ENCODE data around the gene TNFRSF13B.
"Not testable (repeated sequence)": the region's sequence is repeated elsewhere in the genome, so short reads cannot be mapped to it uniquely, and the experiment has no call there.

Gene TNFRSF13B

DNA sequence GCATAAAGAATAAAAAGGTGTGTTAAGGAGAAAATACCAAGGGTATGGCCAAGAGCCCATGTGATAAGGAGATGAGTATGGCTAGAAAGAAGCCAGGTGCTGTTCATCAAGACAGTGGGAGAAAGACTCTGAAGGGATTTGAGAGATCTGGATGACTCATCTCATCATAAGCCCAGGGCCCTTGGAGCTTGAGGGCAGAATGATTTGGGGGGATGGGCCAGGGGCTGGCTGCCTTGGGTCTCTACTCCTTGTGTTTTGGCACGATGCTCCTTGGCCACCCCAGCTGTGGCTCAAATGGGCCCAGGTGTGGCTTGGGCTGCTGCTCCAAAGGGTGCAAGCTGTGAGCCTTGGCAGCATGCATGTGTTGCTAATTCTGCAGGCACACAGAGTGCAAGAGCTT, 14.5 kb upstream of the TNFRSF13B start:
- no peak for DNase-seq

DNA sequence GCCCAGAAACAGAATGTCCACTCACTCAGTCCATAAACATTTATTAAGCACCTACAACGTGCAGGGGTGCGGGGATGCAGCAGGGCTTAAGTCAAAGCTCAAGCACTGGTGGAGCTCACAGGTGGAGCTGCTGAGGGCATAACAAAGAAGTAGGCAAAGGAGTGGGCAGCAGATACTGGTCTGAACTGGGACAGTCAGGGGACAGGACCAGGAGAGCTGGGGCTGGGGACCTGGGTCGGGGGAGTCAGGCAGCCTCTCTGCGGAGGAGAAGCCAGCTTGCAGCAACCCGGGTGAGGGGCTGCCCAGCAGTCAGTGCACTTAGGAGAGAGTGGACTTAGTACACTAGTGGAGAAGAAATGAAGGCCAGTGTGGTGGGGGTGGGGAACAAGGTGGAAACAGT, 10.0 kb upstream of the TNFRSF13B start:
- no peak for DNase-seq

DNA sequence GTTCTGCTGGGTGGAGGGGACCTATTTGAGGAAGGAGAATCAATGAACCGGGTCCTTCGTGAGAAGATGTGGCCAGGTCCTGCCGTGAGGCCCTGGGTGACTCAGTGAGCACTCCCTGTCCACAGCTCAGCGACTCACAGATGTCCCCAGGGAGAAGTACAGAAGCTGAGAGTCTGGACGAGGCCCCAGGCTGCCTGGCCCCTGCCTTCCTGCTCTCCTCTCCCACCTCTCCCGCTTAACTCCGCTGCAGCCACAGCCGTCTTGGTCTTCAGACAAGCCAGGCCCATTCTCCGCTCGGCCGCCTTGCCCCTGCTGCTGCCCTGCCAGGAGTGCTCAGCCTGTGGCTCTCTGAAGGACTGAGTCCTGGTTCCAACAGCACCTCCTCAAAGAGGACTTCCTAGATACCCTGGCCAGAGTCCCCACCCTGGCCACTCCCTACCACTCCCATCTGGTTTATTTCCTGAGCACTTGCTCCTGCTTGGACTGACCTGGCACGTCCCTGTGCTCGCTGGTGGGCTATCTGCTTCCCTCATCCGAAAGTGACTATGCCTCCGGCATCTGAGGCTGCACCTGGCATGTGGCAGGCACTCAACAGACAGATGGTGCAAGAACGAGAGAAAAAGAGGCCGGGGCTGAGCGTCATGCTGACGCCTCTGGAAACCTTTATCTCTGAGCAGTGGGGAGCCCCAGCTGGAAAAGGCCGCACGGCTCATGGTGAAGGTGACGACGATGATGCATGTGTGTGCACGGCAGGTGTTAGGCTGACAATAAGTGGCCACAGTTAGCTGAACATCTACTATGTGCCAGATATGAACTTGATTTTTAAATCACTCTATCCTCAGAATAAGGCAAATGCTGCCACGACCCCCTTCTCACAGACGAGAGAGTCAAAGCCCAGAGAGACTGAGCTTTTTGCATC, 9.2 kb upstream of the TNFRSF13B start:
- no peak for DNase-seq

- no peak for DNase-seq
Measured at GRCh38 chr17:16980061-16980460, 8.1 kb upstream of the TNFRSF13B start.

GRCh38 chr17:16979237-16979823, 7.4 kb upstream of the TNFRSF13B start:
- DNase-seq = not testable (repeated sequence)

GRCh38 chr17:16977932-16978331, 6.0 kb upstream of the TNFRSF13B start:
- no peak for DNase-seq

GRCh38 chr17:16976725-16977550, 5.0 kb upstream of the TNFRSF13B start:
- no peak for DNase-seq

GRCh38 chr17:16975744-16976625, 4.1 kb upstream of the TNFRSF13B start:
- no peak for DNase-seq

- DNase-seq = no peak
Measured at GRCh38 chr17:16975277-16975651, 3.3 kb upstream of the TNFRSF13B start.

DNA sequence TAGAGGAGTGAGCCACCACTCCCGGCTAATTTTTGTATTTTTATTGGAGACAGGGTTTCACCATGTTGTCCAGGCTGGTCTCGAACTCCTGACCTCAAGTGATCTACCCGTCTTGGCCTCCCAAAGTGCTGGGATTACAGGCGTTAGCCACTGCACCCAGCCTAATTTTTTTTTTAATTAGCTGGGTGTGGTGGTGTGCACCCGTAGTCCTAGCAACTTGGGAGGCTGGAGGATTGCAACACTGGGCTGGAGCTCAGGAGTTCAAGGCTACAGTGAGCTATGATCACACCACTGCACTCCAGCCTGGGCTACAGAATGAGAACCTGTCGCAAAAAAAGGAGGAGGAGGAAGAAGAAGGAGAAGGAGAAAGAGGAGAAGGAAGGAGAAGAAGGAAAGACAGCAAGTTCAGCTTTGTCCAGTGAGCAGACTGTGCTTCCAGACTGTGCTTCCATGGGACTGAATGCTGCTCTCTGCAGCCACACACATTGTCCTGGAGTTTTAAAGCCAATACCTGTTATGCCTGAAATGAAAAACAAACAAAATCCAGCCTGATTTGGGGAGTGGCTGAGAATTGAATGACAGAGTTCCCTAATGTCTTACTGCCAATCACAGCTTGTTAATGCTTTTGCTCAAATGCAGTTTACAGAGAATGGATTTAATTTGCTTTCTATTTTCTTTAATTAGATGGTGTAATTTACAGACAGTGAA, 2.8 kb upstream of the TNFRSF13B start:
- DNase-seq = no peak

DNA sequence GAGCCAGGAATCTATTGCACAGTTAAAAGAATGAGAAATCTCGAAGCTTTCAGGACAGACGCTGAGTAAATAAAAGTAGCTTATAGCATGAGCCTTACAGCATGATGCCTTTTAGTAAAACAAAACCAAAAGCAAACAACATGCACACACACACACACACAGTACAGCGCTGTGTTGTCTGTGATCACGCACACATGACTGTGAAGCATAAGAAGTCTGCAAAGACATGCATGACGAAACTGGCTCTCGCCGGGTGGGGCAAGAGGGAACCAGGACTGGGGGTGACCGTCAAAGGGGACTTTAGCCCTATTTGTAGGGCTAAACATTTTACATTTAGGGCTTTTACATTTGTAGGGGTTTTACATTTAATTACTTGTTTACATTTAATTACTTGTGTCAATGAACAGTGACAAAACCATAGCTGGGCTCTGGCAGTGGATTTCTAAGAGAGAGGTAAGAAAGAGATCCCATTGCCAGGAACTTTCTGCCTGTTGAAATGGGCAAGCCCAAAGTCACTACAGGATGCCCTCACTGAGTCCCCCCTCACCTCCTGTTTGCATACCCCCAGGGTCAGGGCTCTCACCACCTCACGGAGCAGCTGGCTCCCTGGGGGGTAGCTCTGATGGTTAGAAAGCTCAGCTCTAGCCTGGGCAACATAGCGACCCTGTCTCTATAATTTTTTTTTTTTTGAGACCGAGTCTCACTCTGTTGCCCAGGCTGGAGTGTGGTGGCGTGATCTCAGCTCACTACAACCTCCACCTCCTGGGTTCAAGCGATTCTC, 2.0 kb upstream of the TNFRSF13B start:
- DNase-seq = no peak

- not testable (repeated sequence) for DNase-seq
Measured at GRCh38 chr17:16973043-16973442, 1.1 kb upstream of the TNFRSF13B start.

- no peak for DNase-seq
Measured at GRCh38 chr17:16972346-16972745, 428 bp upstream of the TNFRSF13B start.

- DNase-seq = no peak
Measured at GRCh38 chr17:16969931-16970906, 1.7 kb downstream of the TNFRSF13B start.

DNA sequence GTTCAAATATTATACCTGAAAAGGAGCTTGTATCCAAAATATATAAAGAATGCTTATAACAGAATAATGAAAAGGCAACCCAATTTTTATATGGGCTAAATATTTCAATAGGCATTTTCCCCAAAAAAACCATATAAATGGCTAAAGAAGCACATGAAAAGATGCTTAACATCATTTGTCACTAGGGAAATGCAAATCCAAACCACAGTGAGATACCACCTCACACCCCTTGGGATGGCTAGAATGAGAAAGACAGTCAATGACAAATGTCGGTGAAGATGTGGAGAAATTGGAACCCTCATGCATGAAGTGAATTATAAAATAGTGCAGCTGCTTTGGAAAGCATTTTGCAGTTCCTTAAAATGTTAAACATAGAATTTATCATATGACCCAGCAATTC, 3.1 kb downstream of the TNFRSF13B start:
- DNase-seq = no peak

GRCh38 chr17:16962804-16963203, 9.1 kb downstream of the TNFRSF13B start:
- no peak for DNase-seq

GRCh38 chr17:16961792-16962191, 10.1 kb downstream of the TNFRSF13B start:
- DNase-seq = no peak

- not testable (repeated sequence) for DNase-seq
Measured at GRCh38 chr17:16961022-16961421, 10.9 kb downstream of the TNFRSF13B start.

GRCh38 chr17:16955011-16955410, 16.9 kb downstream of the TNFRSF13B start:
- not testable (repeated sequence) for DNase-seq

DNA sequence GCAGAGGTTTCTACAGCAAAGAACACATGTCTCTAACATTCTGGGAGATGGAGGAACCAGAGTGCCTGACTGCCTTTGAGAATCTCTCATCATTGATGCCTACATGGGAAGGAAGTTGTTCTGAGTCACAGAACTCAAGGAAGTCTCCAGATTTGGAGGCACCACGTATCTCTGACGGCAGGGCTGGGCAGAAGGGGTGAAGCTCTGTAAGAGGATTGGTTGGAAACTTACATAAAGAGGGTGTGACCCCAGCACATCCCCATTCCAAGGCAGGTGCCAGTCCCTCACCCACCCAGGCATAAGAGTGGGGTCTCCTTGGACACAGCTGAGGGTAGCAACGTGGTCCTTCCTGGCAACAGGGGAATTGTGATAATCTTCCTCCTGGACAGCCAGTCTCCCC, 17.4 kb downstream of the TNFRSF13B start:
- no peak for DNase-seq
